Measurements from ENCODE around the gene ANKRD44.
A peak's percentile ranks its signal among the peaks of the same experiment; 100 is the strongest.
"Not testable (repeated sequence)": the region's sequence is repeated elsewhere in the genome, so short reads cannot be mapped to it uniquely, and the experiment has no call there.

The ANKRD44 gene

DNA sequence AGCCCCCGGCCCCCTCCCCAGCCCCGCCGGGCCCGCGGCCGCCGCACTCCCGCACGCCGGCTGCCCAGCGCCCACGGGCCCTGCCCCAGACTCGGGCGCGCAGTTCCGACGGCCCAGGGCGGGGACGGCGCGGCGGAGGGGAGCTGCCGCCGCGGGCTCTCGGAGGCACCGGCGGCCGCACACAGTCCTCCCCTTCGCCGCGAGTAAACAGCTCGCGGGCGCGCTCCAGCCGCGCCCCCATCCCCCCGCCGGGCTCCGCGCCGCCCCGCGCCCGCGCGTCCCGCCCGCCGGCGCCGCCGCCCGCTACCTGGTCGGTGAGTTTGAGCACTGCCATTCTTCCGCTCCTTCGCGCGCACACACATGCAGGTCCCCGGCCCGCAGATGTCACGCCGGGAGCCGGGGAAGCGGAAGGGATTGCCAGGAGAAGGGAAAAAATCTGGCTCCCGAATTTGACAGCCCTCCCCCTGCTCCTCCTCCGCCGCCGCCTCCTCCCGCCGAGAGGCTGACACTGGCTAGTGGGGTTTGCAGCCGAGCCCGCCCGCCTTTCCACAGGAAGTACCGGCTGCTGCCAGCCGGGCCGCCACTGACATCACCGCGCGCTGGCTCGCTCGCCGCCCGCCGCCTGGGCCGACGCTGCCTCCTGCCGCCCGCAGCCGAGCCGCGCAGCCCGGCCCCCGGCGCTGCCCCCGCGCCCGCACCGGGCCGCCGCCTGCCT is at the start of gene ANKRD44:
Gene ANKRD44, minus strand, starts transcription at position 510 of the 715 bp plus-strand sequence. Its CDS starts 176 bp downstream, at position 334.
- peak; percentile 81 to 95 (median 89) for DNase-seq

DNA sequence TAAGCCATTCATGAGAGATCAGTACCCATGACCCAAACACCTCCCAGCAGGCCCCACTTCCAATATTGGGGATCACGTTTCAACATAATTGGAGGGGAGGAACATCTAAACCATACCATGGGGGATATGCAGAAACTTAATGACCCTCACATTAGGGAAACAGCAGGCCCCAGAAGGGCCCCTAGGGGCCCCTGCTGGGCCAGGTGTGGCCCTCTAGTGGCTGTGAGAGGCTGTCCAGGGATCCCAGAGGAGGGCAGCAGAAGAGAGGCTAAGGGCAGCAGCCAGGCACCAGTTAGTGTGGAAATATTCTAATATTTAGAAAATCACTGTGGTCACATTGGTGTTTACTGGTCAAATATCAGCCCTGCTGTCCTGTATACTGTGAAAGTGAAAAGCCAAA is 49.3 kb upstream of the ANKRD44 start:
- no peak for DNase-seq

DNA sequence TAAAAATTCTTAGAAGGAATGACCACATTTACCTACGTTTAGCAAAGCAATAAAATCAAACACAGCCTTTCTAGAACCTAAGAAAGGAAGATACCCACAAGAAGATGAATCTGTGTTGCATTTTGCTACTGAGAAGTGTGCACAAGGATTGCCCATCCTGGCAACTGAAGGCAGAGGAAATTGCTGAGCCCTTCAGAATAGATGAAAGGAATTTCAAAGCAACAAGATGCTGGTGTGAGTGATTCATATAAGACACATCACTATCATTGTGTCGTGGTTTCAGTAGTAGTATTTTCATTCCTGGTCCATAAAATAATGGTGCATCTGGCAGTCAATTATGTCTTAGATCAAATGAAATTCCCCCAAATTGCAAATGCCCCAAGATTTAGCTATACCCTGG is 48.4 kb upstream of the ANKRD44 start:
- DNase-seq, result peak in 2 of 6 experiments; percentile 1 to 29

DNA sequence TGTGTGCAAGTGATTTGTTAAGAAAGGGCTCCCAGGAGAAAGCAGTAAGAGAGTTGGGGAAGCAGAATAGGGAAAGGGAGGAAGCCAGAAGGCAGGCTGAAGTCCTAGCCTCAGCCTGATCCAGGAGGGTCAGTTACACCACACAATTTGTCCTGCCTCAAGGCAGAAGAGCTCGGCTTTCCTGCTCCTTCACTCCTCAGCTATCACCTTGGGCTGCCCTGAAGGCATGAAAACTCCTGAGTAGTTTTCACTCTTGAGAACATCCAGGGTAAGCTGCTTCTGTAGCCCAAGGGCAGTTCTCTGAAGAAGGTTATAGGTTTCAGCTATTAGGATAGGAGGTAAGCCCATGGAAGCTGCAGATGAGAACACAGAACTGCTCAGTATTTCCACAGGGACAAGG is 47.4 kb upstream of the ANKRD44 start:
- no peak for DNase-seq

DNA sequence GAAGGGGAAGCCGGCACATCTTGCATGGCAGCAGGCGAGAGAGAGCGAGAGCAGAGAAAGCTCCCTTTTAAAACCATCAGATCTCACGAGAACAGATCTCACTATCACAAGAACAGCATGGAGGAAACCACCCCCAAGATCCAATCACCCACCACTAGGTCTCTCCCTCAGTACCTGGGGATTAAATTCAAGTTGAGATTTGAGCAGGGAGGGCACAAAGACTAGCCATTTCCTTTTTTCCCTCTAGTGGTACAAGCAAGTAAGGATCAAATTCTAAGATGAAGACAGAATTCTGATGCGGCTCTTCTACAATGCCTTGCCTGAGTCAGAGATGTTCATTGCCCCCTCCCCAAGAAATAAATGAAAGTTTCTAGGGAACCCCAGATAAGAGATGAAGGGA is 45.6 kb upstream of the ANKRD44 start:
- peak in 3 of 6 experiments; percentile 1 to 32 (median 18) for DNase-seq

DNA sequence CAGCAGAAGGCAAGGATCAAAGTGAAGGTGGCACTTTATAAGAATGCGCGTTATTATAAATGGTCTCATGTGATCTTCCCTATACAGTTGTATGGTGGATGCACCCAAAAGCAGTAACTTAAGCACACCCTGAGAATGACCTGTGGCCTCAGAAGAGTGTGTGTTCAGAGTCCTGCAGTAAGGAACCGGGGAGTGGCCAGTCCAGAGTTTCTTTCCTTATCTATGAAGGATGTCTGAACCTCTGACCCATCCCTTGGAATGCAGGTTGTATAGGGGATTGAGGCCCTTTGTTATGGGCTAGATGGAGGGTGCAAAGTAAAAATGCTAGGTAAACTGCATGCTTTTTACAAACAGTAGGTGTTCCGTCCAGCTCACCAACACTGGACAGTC is 43.6 kb upstream of the ANKRD44 start:
- no peak for DNase-seq

DNA sequence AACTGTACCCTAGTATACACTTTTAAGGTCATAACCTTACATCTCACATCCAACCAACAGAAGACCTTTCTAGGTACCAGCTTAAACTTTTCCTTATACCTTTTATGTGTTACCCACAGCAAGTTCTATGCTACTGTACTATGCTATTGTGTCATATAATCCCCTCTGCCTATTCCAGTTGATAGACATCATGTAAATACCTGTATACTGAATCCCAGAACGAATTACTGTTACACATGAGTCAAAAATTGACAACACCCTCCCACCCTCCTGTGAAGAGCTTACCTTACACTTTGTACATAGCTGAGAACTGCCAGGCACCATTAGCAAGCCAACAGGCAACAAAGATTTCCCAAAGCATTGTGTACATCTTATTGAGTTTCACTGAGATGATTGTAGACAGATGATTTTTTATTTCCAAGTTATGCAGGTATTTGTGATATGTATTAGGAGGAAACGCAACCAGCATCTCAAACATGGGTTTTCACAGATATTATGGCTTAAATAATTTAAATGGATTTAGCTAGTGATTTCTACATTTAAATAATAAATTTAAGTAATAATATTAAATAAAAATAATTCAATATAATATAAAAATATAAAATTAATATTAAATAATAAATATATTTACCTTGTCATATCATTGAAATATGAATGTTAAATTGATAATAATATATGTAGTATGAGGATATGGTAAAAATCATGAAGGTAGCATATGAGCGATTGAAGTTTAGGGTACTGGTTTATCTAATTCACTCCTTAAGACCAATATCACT is 43.0 kb upstream of the ANKRD44 start:
- DNase-seq, result no peak

DNA sequence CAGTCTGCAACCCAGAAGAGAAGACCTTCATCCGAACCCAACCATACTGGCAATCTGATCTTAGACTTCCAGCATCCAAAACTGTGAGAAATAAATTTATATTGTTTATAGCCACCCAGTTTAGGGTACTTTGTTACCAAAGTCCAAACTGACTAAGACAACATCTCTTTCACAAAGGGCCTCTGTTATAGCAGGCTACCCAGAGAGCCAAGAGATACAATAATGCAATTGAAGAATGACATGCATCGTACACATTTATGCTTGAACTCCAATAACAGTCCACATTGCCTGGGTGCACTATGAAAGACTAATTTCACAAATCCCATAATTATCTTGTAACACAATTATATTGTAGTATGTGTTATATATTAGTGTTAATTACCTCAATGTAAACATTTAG is 39.1 kb upstream of the ANKRD44 start:
- DNase-seq, result no peak

DNA sequence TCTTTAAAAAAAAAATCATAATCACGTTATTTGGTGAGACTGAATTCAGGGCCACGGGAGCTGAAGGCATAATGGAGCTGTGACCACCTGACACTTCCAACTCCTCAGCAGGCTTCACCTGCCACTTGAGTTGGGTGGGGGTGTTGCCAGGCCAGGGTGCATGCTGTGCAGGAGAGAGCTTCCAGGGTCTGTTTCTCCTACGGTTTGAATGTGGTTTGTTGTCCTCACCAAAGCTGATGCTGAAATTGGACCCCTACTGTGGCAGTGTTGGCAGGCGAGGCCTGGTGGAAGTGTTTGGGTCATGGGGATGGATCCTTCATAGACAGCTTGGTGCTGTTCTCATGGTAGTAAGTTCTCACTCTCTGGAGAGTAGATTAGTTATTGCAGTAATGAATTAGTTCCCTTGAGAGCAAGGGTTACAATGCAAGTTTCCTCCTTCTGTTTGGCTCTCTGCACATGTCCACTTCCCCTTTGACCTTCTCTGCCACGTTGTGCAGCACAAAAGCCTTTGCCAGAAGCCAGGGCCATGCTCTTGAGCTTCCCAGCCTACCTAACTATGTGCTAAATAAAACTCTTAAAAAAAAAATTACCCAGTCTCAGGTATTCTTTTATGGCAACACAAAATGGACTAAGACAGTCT is 38.3 kb upstream of the ANKRD44 start:
- DNase-seq, result no peak

DNA sequence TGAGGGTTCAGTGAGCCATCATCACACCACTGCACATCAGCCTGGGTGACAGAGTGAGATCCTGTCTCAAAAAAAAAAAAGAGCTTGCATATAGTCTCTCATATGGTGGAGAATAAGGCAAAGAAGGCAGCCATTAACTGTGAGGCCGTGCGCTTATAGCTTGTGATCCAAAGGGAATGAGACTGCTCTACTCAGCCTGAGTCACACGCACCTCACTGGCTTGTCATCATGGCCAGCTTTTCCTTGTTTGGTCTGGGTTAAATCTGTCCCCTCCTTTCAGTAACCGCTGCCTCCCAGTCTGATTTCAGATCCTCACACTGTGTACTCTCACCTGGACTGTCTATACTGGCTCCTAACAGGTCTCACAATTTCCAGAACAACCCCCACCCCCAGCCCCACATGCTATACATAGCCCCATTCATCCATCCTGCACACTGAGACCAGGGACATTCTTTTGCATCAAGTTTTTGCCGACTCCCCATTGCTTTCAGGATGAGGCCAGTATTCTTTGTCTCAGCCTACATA is 35.3 kb upstream of the ANKRD44 start:
- no peak for DNase-seq

DNA sequence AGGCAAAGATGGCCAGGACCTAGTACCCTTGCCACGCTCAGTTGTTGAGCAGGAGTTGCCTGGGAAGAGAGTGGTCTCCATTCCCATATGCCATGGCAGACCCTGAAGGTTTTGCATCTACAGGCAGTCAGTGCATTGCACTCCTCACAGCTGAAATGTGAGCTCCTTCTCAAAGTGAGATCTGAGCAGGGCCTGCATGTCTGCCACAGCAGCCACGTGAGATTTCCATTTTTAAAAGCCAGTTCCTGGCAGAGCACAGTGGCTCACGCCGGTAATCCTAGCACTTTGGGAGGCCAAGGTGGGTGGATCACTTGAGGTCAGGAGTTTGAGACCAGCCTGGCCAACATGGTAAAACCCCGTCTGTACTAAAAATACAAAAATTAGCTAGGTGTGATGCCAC is 33.4 kb upstream of the ANKRD44 start:
- not testable (repeated sequence) for DNase-seq

DNA sequence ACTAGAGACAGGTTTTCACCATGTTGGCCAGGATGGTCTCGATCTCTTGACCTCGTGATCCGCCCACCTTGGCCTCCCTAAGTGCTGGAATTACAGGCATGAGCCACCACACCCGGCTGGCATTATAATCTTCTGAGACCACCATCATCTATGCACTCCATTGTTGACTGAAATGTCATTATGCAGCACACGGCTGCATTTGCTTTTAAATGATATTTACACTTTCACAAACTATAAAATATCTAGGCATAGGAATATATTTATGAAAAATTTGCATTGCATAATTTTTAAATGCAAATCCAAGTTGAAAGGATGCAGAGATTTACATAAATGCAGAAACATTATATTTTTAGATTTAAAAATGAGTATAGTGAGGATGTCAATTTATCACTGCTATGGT is 30.0 kb upstream of the ANKRD44 start:
- no peak for DNase-seq

DNA sequence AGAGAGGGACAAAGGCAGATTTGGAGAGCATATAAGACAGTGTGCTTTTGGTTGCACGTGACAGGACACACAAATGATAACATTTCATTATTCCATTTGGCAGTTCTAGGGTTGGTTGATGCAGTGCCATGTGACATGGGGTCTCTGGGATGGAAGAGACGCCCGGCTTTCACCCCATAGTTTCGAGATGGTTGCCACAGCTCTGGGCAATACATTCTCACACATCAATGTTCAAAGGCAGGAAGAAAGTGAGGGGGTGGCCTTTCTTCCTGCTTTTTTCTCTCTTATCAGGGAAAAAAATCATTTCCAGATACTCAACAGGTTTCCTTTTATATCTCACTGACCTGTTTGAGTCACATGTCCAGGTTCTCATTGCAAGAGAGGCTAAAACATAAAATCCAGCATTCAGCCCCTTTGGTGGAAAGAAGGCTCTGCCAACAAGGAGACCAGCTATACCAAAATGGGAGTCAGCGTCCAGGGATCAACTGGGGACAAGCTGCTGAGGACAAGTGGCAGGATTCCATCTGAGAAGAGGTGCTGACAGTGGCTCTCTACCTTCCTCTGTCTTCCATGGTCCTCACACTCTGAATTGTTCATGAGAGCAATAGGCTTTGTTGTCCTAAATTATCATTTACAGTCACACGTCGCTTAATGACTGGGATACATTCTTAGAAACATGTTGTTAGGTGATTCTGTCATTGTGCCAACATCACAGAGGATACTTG is 29.1 kb upstream of the ANKRD44 start:
- DNase-seq, result no peak

DNA sequence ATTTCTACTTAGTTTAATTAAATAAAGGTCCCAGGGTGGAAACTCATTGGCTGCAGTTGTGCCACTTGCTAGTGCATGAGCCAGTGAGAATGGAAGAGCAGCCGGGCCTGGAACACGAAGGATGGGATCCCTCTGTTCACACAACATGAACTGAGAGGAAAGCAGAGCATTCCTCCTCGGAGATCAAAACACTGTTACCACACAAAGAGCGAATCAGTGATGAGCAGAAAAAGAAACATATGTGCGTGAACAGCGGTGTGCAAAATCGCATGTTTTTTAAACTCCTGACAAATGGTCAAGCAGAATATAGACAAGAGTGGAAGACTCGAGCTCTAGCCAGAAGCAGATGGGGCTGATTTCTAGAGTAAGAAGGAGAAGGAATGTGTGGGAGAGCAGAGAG is 28.4 kb upstream of the ANKRD44 start:
- DNase-seq, result no peak

DNA sequence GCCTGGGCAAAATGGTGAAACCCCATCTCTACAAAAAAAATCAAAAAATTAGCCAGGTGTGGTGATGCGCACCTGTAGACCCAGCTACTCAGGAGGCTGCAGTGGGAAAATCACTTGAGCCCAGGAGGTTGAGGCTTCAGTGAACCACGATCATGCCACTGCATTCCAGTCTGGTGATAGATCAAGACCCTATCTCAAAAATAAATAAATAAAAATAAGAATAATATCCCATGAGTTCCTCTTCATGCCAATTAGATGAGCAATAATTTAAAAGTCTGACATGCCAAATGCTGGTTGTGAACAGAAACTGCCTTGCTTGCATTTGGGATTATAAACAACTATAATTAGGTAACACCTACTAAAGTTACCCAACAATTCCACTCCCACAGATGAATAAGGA is 22.1 kb upstream of the ANKRD44 start:
- DNase-seq, result no peak

DNA sequence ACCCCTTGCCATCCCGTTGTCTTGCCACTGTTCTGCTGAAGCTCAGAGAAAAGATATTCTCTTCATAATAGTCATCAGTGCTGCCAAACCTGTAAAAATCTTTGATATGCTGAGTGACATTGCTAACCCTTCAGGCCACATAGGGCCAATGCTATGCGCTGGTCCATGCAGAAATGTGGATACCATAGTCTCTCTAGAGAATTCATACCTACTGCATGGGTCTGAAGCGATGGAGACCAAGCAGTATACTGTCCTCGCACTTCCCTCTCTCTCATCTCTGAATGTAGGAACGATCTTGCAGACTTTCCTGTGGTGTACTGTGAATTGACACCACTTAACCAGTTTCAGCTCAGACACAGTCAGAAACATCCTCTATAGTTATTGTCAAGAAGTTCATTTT is 17.9 kb upstream of the ANKRD44 start:
- peak in 1 of 6 experiments; percentile 39 for DNase-seq

DNA sequence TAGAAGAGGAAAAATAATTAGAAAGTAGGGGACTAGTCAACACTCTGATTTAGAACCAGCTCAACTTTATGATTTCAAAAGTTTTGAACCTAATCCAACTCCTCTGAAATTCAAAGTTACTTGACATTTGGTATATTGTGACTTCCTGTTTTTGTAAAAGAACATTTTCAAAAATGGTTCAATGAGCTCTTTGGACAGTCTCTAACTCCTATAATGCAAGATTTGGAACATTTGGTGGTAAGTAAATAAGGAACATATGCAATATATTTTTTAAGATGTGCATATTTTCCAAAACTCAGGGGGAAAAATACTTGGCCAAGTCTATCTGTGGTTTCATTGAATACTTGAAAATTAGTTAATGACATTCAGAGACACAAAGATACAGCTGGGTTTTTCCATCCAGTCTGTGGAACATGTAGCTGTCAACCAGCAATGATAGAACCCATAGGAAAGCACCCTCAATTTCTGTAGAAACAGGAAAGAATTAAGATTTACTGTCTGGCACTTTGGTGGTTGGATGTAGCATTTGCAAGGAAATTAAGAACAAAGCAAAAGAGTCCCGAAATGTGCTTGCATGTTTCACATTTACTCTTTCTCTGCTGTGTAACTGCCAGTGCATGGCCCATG is 17.0 kb upstream of the ANKRD44 start:
- DNase-seq, result no peak

DNA sequence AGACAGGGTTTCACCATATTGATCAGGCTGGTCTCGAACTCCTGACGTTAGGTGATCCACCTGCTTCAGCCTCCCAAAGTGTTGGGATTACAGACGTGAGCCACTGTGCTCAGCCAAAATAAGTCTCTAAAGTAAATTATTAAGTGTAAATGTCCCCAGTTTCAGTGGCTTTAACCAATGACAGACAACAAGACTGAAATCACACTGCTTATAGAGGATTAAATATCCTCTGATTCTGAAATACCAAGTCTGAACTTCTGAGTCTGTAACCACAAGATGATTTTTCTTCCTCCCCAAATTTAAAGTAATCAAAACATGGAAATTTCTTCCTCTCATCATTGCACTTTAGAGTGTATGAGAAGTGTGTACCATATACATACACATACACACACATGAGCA is 16.5 kb upstream of the ANKRD44 start:
- DNase-seq, result no peak

DNA sequence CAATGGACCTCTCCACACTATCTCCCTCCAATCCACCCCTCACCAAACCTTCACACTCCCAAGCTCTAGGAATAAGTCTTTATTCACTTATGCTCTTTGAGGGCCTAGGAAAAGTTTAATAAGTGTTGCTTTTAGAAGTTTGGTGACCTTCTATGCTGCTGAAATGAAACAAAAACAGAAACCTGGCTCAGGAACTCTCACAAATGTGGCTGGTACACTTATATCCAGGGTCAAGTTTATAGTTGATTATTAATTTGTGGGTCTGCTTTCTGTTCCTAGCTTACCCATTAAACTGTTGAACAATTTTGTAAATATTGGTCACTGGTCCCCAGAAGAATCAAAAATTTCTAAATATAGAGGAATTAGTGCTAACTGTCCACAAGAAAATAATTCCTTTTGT is 14.2 kb upstream of the ANKRD44 start:
- DNase-seq, result no peak

DNA sequence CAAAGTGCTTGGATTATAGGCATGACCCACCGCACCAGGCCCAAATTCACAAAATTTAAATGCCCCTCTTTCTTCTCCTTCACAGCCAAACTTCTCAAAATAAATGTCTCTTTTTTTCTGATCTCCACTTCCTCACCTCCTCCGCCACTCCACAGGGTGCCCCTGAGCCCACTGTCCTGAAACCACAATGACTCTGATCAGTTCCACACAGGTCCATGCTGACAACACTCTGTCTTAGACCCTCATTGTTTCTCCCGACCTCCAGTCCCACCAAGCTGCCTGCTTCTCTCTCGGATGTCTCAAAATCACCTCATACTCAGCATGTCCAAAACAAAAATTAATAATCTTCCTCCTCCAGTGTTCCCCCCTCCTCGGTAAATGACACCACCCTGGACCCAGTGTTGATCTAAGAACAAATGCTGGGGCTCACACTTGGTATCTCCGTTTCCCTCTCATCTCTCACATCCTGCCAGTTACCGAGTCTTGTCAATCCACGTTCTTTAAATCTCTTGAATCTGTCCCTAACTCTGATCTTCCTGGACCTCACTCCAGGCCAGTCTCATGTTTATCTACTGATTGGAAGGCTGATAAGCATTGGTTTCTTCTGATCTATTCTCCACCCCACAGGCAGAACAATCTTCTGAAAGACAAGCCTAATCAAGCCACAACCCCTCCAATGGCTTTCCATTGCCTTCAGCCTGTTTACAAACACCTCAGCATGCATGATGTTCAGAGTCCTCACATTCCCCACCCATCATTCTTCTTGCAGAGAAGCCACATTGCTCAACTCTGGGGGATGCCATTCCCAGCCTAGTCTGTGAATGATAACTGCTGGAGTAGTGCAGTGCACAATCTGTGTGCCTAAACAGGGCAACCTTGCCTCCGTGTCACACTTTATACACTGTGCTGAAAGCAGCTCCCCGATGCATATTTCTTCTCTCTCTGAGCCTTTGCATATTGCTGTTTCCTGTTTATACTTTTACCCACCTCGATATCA is 12.4 kb upstream of the ANKRD44 start:
- DNase-seq, result peak in 3 of 6 experiments; percentile 44 to 76 (median 55)

DNA sequence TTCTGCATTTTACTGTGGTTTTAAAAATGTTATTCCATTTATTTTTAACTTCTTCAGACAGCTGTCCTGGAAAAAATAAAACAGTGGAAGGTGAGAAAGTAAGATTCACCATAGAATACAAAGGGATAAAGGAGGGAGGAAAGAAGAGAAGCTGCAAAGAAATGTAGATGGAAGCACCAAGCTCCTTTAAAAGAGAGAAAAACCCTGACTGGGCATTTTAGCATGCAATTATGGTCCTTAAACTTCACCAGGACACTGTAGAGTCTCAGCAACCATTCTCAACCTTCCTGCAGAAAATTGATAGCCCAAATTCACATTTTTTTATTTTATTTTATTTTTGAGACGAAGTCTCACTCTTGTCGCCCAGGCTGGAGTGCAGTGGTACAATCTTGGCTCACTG is 11.6 kb upstream of the ANKRD44 start:
- DNase-seq, result no peak

Data from stimulated activated naive CD4-positive, alpha-beta T cell (primary cell).